Ishikawa (cell line): Measurements from ENCODE around the gene SLC25A15.

Source experiments
- CEBPB ChIP-seq: IDR thresholded peaks from 2 replicates; pipeline ENCODE4 v1.6.1; 2012
- CREB1 ChIP-seq: IDR thresholded peaks from 2 replicates; pipeline ENCODE4 v1.6.1; 2012; ENCODE audit warnings: low read depth
- EGR1 ChIP-seq: IDR thresholded peaks from 2 replicates; pipeline ENCODE4 v1.6.1; 2012
- EP300 ChIP-seq: IDR thresholded peaks from 2 replicates; pipeline ENCODE4 v1.6.1; 2012; ENCODE audit warnings: borderline replicate concordance
- FOXM1 ChIP-seq: IDR thresholded peaks from 2 replicates; pipeline ENCODE4 v1.6.1; 2012; ENCODE audit warnings: low read depth, borderline replicate concordance
- MAX ChIP-seq: IDR thresholded peaks from 2 replicates; pipeline ENCODE4 v1.6.1; 2012
- NFIC ChIP-seq: IDR thresholded peaks from 2 replicates; pipeline ENCODE4 v1.6.1; 2012
- RAD21 ChIP-seq: IDR thresholded peaks from 2 replicates; pipeline ENCODE4 v1.6.1; 2012; ENCODE audit warnings: low read depth
- TAF1 ChIP-seq: IDR thresholded peaks from 2 replicates; pipeline ENCODE4 v1.6.1; 2012; ENCODE audit warnings: low read depth, mild to moderate bottlenecking
- TCF12 ChIP-seq: IDR thresholded peaks from 2 replicates; pipeline ENCODE4 v1.6.1; 2012; ENCODE audit warnings: low read depth
- TEAD4 ChIP-seq: IDR thresholded peaks from 2 replicates; pipeline ENCODE4 v1.6.1; 2012
- USF1 ChIP-seq: IDR thresholded peaks from 2 replicates; pipeline ENCODE4 v1.6.1; 2012
- YY1 ChIP-seq: IDR thresholded peaks from 2 replicates; pipeline ENCODE4 v1.6.1; 2012; ENCODE audit warnings: low read depth
- ZBTB7A ChIP-seq: IDR thresholded peaks from 2 replicates; pipeline ENCODE4 v1.6.1; 2012; ENCODE audit warnings: low read depth
- TF ChIP-seq, protein P1 (sequence below): IDR thresholded peaks from 2 replicates; pipeline ENCODE4 v1.6.1; 2012; ENCODE audit warnings: low read depth, mild to moderate bottlenecking

Gene SLC25A15

DNA sequence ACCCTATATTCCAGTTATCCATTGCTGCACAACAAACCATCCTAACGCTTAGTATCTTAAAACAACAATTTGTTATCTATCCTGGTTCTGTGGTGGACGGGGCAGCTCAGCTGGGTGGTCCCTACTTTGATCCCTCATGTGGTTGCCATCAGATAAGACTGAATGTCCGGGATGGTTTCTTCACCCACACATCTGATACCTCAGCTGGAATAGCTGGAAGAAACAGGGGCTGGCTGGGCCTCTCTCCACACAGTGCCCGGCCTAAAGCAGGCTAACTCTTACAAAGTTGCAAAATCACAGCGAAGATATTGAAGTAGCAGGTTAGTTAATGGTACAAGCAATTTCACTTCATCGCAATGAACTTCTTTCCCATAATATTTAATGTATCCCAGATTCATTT is 14.7 kb upstream of the SLC25A15 start:
- TF ChIP-seq, protein P1, sequence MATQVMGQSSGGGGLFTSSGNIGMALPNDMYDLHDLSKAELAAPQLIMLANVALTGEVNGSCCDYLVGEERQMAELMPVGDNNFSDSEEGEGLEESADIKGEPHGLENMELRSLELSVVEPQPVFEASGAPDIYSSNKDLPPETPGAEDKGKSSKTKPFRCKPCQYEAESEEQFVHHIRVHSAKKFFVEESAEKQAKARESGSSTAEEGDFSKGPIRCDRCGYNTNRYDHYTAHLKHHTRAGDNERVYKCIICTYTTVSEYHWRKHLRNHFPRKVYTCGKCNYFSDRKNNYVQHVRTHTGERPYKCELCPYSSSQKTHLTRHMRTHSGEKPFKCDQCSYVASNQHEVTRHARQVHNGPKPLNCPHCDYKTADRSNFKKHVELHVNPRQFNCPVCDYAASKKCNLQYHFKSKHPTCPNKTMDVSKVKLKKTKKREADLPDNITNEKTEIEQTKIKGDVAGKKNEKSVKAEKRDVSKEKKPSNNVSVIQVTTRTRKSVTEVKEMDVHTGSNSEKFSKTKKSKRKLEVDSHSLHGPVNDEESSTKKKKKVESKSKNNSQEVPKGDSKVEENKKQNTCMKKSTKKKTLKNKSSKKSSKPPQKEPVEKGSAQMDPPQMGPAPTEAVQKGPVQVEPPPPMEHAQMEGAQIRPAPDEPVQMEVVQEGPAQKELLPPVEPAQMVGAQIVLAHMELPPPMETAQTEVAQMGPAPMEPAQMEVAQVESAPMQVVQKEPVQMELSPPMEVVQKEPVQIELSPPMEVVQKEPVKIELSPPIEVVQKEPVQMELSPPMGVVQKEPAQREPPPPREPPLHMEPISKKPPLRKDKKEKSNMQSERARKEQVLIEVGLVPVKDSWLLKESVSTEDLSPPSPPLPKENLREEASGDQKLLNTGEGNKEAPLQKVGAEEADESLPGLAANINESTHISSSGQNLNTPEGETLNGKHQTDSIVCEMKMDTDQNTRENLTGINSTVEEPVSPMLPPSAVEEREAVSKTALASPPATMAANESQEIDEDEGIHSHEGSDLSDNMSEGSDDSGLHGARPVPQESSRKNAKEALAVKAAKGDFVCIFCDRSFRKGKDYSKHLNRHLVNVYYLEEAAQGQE = no peak
- TF ChIP-seq EP300 = no peak
- no peak for TF ChIP-seq FOXM1
- no peak for TF ChIP-seq CREB1
- no peak for TF ChIP-seq TEAD4
- no peak for TF ChIP-seq RAD21
- TF ChIP-seq USF1 = no peak
- TF ChIP-seq ZBTB7A = no peak
- TF ChIP-seq YY1 = no peak
- no peak for TF ChIP-seq EGR1
- TF ChIP-seq NFIC = no peak

- TF ChIP-seq ZBTB7A = no peak
- no peak for TF ChIP-seq TEAD4
- no peak for TF ChIP-seq CEBPB
Observed at GRCh38 chr13:40776232-40776631, 13.2 kb upstream of the SLC25A15 start.

DNA sequence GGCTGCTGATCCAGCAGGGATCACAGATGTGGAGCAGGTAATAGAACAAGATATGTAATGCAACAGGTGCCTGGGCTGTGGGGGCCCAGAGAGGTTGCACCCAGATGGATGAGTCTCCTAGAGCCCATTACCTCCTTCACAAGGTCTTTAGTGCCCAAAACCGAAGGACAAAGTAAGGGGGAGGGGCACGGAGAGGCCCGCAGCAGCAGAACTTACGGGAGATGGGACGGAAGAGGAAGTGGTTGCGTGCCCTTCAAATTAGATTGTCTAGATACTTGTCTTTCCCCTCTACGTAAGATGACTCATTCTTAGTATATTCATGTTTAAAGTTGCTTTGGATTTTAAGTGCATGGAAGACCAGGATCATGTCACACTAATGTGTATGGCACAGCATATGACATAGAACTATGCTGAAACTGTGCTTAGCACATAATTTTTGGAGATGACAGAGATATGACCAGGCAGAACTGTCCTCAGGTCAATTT is 12.7 kb upstream of the SLC25A15 start:
- no peak for TF ChIP-seq USF1
- no peak for TF ChIP-seq NFIC
- TF ChIP-seq, protein P1 = no peak
- TF ChIP-seq RAD21 = no peak
- no peak for TF ChIP-seq CEBPB
- TF ChIP-seq MAX = no peak
- TF ChIP-seq ZBTB7A = no peak

- TF ChIP-seq USF1 = no peak
- TF ChIP-seq RAD21 = peak; percentile 58
Observed at GRCh38 chr13:40777166-40777808, 12.1 kb upstream of the SLC25A15 start.

DNA sequence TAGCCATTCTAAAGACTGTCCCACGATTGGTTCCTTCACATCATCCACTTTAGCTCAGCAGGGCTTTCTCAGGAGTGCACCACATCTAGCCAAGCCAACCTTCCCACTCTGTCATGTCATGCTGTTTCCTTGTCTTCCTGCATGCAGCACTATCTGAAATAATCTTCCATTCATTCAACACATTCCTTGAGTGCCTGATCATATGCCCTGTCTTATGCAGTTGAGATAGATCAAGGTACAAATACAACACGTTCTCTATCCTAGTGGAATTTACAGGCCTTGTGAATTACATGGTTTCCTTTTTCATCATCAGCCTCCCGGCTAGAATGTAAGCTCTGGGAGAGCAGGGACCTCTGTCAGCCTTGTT is 11.6 kb upstream of the SLC25A15 start:
- no peak for TF ChIP-seq TAF1
- TF ChIP-seq TEAD4 = no peak
- no peak for TF ChIP-seq USF1
- no peak for TF ChIP-seq TCF12
- no peak for TF ChIP-seq ZBTB7A
- no peak for TF ChIP-seq FOXM1
- TF ChIP-seq, protein P1 = no peak
- no peak for TF ChIP-seq EGR1
- TF ChIP-seq YY1 = no peak
- no peak for TF ChIP-seq CREB1
- no peak for TF ChIP-seq NFIC
- TF ChIP-seq CEBPB = no peak
- TF ChIP-seq RAD21 = no peak
- TF ChIP-seq EP300 = no peak
